H9 (cell line): ENCODE data around the gene CYGB. TPM values are rescaled to one million over a fixed set of nuclear protein-coding genes. Genes with fewer than 3 reads are reported as not detected.

ENCODE experiments used
- DNase-seq: peaks from one replicate; pipeline ENCODE4 v3.0.0-alpha.2; 2017
- H2AFZ ChIP-seq: one replicate; pipeline ENCODE4 v1.6.1; 2013; ENCODE audit warnings: mild to moderate bottlenecking, low read length, control low read depth, moderate library complexity
- H2AK5ac ChIP-seq: 2 replicates; pipeline ENCODE4 v1.6.1; 2013; ENCODE audit warnings: low read length, control low read depth, mixed read lengths; ENCODE audit not compliant: insufficient read length
- H2BK120ac ChIP-seq: one replicate; pipeline ENCODE4 v1.6.1; 2013; ENCODE audit warnings: low read depth, mild to moderate bottlenecking, low read length, control low read depth, inconsistent platforms; ENCODE audit not compliant: poor library complexity, severe bottlenecking
- H2BK12ac ChIP-seq: 2 replicates; pipeline ENCODE4 v1.6.1; 2013; ENCODE audit warnings: low read length, control low read depth, mixed read lengths, low read depth; ENCODE audit not compliant: insufficient read length
- H2BK15ac ChIP-seq: 2 replicates; pipeline ENCODE4 v1.6.1; 2013; ENCODE audit warnings: low read depth, low read length, control low read depth
- H2BK20ac ChIP-seq: one replicate; pipeline ENCODE4 v1.6.1; 2013; ENCODE audit warnings: low read depth, mild to moderate bottlenecking, low read length, control low read depth, inconsistent platforms; ENCODE audit not compliant: poor library complexity, severe bottlenecking
- H2BK5ac ChIP-seq: 2 replicates; pipeline ENCODE4 v1.6.1; 2013; ENCODE audit warnings: low read length, control low read depth, mixed read lengths; ENCODE audit not compliant: insufficient read length
- H3K14ac ChIP-seq: 2 replicates; pipeline ENCODE4 v1.6.1; 2013; ENCODE audit warnings: low read length, control low read depth; ENCODE audit not compliant: insufficient read depth
- H3K18ac ChIP-seq: 2 replicates; pipeline ENCODE4 v1.6.1; 2013; ENCODE audit warnings: low read depth, mild to moderate bottlenecking, mixed read lengths, low read length, control low read depth; ENCODE audit not compliant: insufficient read length
- H3K23ac ChIP-seq: 2 replicates; pipeline ENCODE4 v1.6.1; 2013; ENCODE audit warnings: low read length, control low read depth, mixed read lengths, low read depth; ENCODE audit not compliant: insufficient read length
- H3K23me2 ChIP-seq: 2 replicates; pipeline ENCODE4 v1.6.1; 2013; ENCODE audit warnings: low read depth, mild to moderate bottlenecking, mixed read lengths, low read length, control low read depth; ENCODE audit not compliant: insufficient read length, poor library complexity, severe bottlenecking
- H3K27ac ChIP-seq: 2 replicates; pipeline ENCODE4 v1.5.1; 2013; ENCODE audit warnings: low read length, control low read depth, mixed read lengths, low read depth; ENCODE audit not compliant: insufficient read length
- H3K27me3 ChIP-seq: 2 replicates; pipeline ENCODE4 v1.6.1; 2013; ENCODE audit warnings: low read length, control low read depth, inconsistent platforms; ENCODE audit not compliant: insufficient read depth
- H3K4ac ChIP-seq: 2 replicates; pipeline ENCODE4 v1.6.1; 2013; ENCODE audit warnings: low read depth, mild to moderate bottlenecking, control low read depth, inconsistent platforms, low read length, moderate library complexity
- H3K4me1 ChIP-seq: 2 replicates; pipeline ENCODE4 v1.6.1; 2013; ENCODE audit warnings: low read length, control low read depth, inconsistent platforms; ENCODE audit not compliant: insufficient read depth
- H3K4me2 ChIP-seq: 2 replicates; pipeline ENCODE4 v1.6.1; 2013; ENCODE audit warnings: low read length, control low read depth, mixed read lengths; ENCODE audit not compliant: insufficient read length, insufficient read depth
- H3K56ac ChIP-seq: 2 replicates; pipeline ENCODE4 v1.6.1; 2013; ENCODE audit warnings: low read depth, mild to moderate bottlenecking, mixed read lengths, low read length, control low read depth; ENCODE audit not compliant: insufficient read length
- H3K79me1 ChIP-seq: 2 replicates; pipeline ENCODE4 v1.6.1; 2013; ENCODE audit warnings: low read depth, mild to moderate bottlenecking, moderate library complexity, low read length, control low read depth, inconsistent platforms; ENCODE audit not compliant: insufficient read depth, poor library complexity, severe bottlenecking
- H3K79me2 ChIP-seq: 2 replicates; pipeline ENCODE4 v1.6.1; 2013; ENCODE audit warnings: low read length, control low read depth, inconsistent platforms; ENCODE audit not compliant: insufficient read depth
- H3K9ac ChIP-seq: 2 replicates; pipeline ENCODE4 v1.6.1; 2013; ENCODE audit warnings: low read length, control low read depth, mixed read lengths; ENCODE audit not compliant: insufficient read length; ENCODE audit errors: extremely low read depth
- H3K9me3 ChIP-seq: one replicate; pipeline ENCODE4 v1.6.1; 2013; ENCODE audit warnings: low read depth, low read length, inconsistent platforms; ENCODE audit not compliant: control insufficient read depth
- H3T11ph ChIP-seq: one replicate; pipeline ENCODE4 v1.6.1; 2013; ENCODE audit warnings: mild to moderate bottlenecking, low read length, control low read depth, inconsistent platforms
- H4K20me1 ChIP-seq: one replicate; pipeline ENCODE4 v1.6.1; 2013; ENCODE audit not compliant: control insufficient read depth, insufficient read length, insufficient read depth
- H4K5ac ChIP-seq: 2 replicates; pipeline ENCODE4 v1.6.1; 2013; ENCODE audit warnings: low read depth, mild to moderate bottlenecking, mixed read lengths, low read length, control low read depth; ENCODE audit not compliant: insufficient read length
- H4K8ac ChIP-seq: replicated peaks from 2 replicates; pipeline ENCODE4 v1.6.1; 2013; ENCODE audit warnings: low read length, control low read depth, mixed read lengths, low read depth; ENCODE audit not compliant: insufficient read length
- H4K91ac ChIP-seq: 2 replicates; pipeline ENCODE4 v1.6.1; 2013; ENCODE audit warnings: low read depth, mild to moderate bottlenecking, moderate library complexity, mixed read lengths, low read length, control low read depth; ENCODE audit not compliant: insufficient read length
- H3K27ac Mint-ChIP-seq, 3 experiments: 2 replicates in 2 of 3; 3 replicates in 1 of 3; pipeline ENCODE4 v1.8.0; 2020 to 2021; ENCODE audit warnings: mixed read lengths in 3 of 3, mild to moderate bottlenecking in 1 of 3, moderate library complexity in 1 of 3
- H3K27me3 Mint-ChIP-seq: 2 replicates; pipeline ENCODE4 v1.8.0; 2021; ENCODE audit warnings: low read depth, mild to moderate bottlenecking, moderate library complexity, mixed read lengths
- H3K36me3 Mint-ChIP-seq, 3 experiments: 2 replicates in 2 of 3; 3 replicates in 1 of 3; pipeline ENCODE4 v1.8.0; 2020 to 2021; ENCODE audit warnings: low read depth in 3 of 3, mixed read lengths in 3 of 3; ENCODE audit not compliant: insufficient read depth in 1 of 3
- H3K4me1 Mint-ChIP-seq, 2 experiments: 2 replicates each; pipeline ENCODE4 v1.8.0; 2020; ENCODE audit warnings: mixed read lengths in 2 of 2
- H3K4me3 Mint-ChIP-seq, 2 experiments: 2 replicates in 1 of 2; 3 replicates in 1 of 2; pipeline ENCODE4 v1.8.0; 2020 to 2021; ENCODE audit warnings: mild to moderate bottlenecking in 2 of 2, mixed read lengths in 2 of 2, moderate library complexity in 1 of 2
- H3K9me3 Mint-ChIP-seq, 2 experiments: 2 replicates in 1 of 2; 3 replicates in 1 of 2; pipeline ENCODE4 v1.8.0; 2020; ENCODE audit warnings: mild to moderate bottlenecking in 2 of 2, mixed read lengths in 2 of 2, moderate library complexity in 1 of 2
- CTCF ChIP-seq: fragments of 200-600 bp; sonication (generic); conservative IDR thresholded peaks from 3 replicates; pipeline ENCODE4 v1.8.0; 2021; ENCODE audit warnings: antibody characterized with exemption, mild to moderate bottlenecking
- WGBS: extraction: QIAGEN DNeasy Blood & Tissue Kit; methylation state at CpG from one replicate; pipeline ENCODE4 v1.1.7; 2013; ENCODE audit warnings: missing lambda C conversion rate, low lambda C conversion rate, mixed read lengths; ENCODE audit not compliant: insufficient read length; ENCODE audit errors: extremely low coverage; 5-methylcytosine and 5-hydroxymethylcytosine counted together
- total RNA-seq: library from RNA; stranded (reverse); gene quantifications from 2 replicates; pipeline ENCODE4 v1.2.1, GENCODE V29; 2021

The CYGB gene
- total RNA-seq, 1 experiment from 2014 or later: 2.4 TPM

- Histone ChIP-seq H3K79me2 (no peaks in the 10 kb centered on the region), H3K14ac (no peak overlapping the region), H3K23ac (no peak overlapping the region), H2BK120ac (no peak overlapping the region), H3K27ac (no peak overlapping the region), H3K4me2 (no peak overlapping the region), H4K20me1 (peaks cover 4% of the 10 kb centered on the region), H3K79me1 (no peaks in the 10 kb centered on the region), H2BK5ac (no peak overlapping the region), H3K23me2 (peaks cover 4% of the 10 kb centered on the region), H3T11ph (no peak overlapping the region), H2AFZ (no peak overlapping the region), H2BK12ac (no peak overlapping the region), H2AK5ac (no peak overlapping the region), H2BK15ac (no peak overlapping the region), H4K91ac (no peak overlapping the region), H3K4ac (no peak overlapping the region), H3K4me1 (peaks cover 2% of the 10 kb centered on the region; the same call in 1 of the 2 replicates), H3K27me3 (peaks cover 7% of the 10 kb centered on the region; the same call in 1 of the 2 replicates), H3K56ac (no peak overlapping the region), H3K18ac (no peak overlapping the region), H3K9ac (no peak overlapping the region), H4K8ac (no peak overlapping the region), H4K5ac (no peak overlapping the region), H2BK20ac (no peak overlapping the region), H3K9me3 (no peaks in the 10 kb centered on the region)
- H3K27ac Mint-ChIP-seq: no peak overlapping the region; a peak in 2 of 7 replicates
- TF ChIP-seq CTCF: no peak
- no peaks in the 10 kb centered on the region for H3K9me3 Mint-ChIP-seq
- peaks cover 31 to 38% of the 10 kb centered on the region in 2 experiments for H3K4me1 Mint-ChIP-seq
- H3K36me3 Mint-ChIP-seq: no peaks in the 10 kb centered on the region
- DNase-seq: peak; percentile 42
- peak overlapping the region in 1 of 2 experiments; percentile 61; a peak in 1 of 5 replicates for H3K4me3 Mint-ChIP-seq
- no CpG with 5 or more reads among the region's 22 CpGs for WGBS
- H3K27me3 Mint-ChIP-seq: peaks cover 27% of the 10 kb centered on the region
Measured at GRCh38 chr17:76543826-76544545, 6.5 kb upstream of the CYGB start.
